MM.1S (cell line): ENCODE results near the gene COPE.

ENCODE experiments used
- DNase-seq: peaks from one replicate; pipeline ENCODE4 v3.0.0-alpha.2; 2015
- H2AFZ ChIP-seq: fragments of 300-600 bp; sonication (generic); 2 replicates; pipeline ENCODE4 v1.6.0; 2016; ENCODE audit warnings: antibody characterized with exemption, low read length
- H3F3A ChIP-seq: fragments of 300-600 bp; sonication (generic); 2 replicates; pipeline ENCODE4 v1.6.1; 2016; ENCODE audit warnings: mild to moderate bottlenecking, antibody characterized with exemption, low read length, moderate library complexity, mixed read lengths; ENCODE audit not compliant: insufficient read depth
- H3K27ac ChIP-seq: fragments of 300-600 bp; sonication (generic); 2 replicates; pipeline ENCODE4 v1.5.1; 2016; ENCODE audit warnings: mild to moderate bottlenecking, low read length
- H3K27me3 ChIP-seq: fragments of 300-600 bp; sonication (generic); replicated peaks from 2 replicates; pipeline ENCODE4 v1.6.0; 2016; ENCODE audit warnings: low read length; ENCODE audit not compliant: insufficient read depth
- H3K36me3 ChIP-seq: fragments of 300-600 bp; sonication (generic); replicated peaks from 2 replicates; pipeline ENCODE4 v1.6.1; 2016; ENCODE audit warnings: mild to moderate bottlenecking, low read length, mixed read lengths; ENCODE audit not compliant: insufficient read depth
- H3K4me1 ChIP-seq: fragments of 300-600 bp; sonication (generic); 2 replicates; pipeline ENCODE4 v1.6.1; 2016; ENCODE audit warnings: low read length, mixed read lengths
- H3K4me2 ChIP-seq: fragments of 300-600 bp; sonication (generic); 2 replicates; pipeline ENCODE4 v1.6.0; 2016; ENCODE audit warnings: low read depth, low read length
- H3K4me3 ChIP-seq: fragments of 300-600 bp; sonication (generic); 2 replicates; pipeline ENCODE4 v1.5.1; 2016; ENCODE audit warnings: low read length, mixed read lengths
- H3K79me2 ChIP-seq: fragments of 300-600 bp; sonication (generic); 2 replicates; pipeline ENCODE4 v1.6.1; 2016; ENCODE audit warnings: mixed run types, low read length, mixed read lengths
- H3K9ac ChIP-seq: fragments of 300-600 bp; sonication (generic); 2 replicates; pipeline ENCODE4 v1.6.1; 2016; ENCODE audit warnings: low read length, mixed read lengths
- H3K9me2 ChIP-seq: fragments of 300-600 bp; sonication (generic); replicated peaks from 2 replicates; pipeline ENCODE4 v1.6.1; 2016; ENCODE audit warnings: mild to moderate bottlenecking, low read length, mixed read lengths; ENCODE audit not compliant: insufficient read depth
- H3K9me3 ChIP-seq: fragments of 300-600 bp; sonication (generic); replicated peaks from 2 replicates; pipeline ENCODE4 v1.6.1; 2016; ENCODE audit warnings: mild to moderate bottlenecking, low read length, mixed read lengths; ENCODE audit not compliant: insufficient read depth
- H4K20me1 ChIP-seq: fragments of 300-600 bp; sonication (generic); 2 replicates; pipeline ENCODE4 v1.6.1; 2016; ENCODE audit warnings: mild to moderate bottlenecking, low read length, moderate library complexity, mixed read lengths; ENCODE audit not compliant: insufficient read depth
- EZH2 ChIP-seq: fragments of 300-600 bp; sonication (generic); optimal IDR thresholded peaks from 2 replicates; pipeline ENCODE3; 2017; ENCODE audit warnings: low read depth, mild to moderate bottlenecking, antibody characterized with exemption, low read length, mixed read lengths
- EZH2phosphoT487 ChIP-seq: fragments of 300-600 bp; sonication (generic); IDR thresholded peaks from 2 replicates; pipeline ENCODE4 v1.6.1; 2018; ENCODE audit warnings: antibody characterized with exemption, low read length
- TF ChIP-seq, protein P1 (sequence below): fragments of 300-600 bp; sonication (generic); IDR thresholded peaks from 2 replicates; pipeline ENCODE4 v1.5.1; 2016; ENCODE audit warnings: antibody characterized with exemption, low read length, mixed read lengths

The COPE gene

DNA sequence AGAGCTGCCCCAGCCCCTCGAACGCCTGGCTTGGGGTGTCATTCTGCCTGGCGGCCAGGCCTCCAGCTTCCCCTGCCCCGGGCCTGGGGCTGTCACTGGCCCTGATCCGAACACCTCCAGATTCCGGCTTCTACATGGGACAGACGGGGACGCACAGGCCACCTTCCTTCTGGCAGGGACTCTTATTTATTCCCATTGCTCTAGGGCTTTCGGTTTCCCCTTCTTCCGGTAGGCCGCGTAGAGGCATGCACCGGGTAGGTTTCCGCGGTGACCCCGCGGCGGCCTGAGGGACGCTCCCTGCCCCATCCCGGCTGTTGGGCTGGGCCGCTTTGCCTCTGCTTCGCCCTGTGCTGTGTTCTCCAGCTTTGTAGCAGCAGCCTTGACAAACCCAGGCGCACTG is 51.4 kb downstream of the COPE start:
- H3K27me3 ChIP-seq = no peaks in the 10 kb centered on the region
- TF ChIP-seq EZH2 = no peak
- TF ChIP-seq, protein P1, sequence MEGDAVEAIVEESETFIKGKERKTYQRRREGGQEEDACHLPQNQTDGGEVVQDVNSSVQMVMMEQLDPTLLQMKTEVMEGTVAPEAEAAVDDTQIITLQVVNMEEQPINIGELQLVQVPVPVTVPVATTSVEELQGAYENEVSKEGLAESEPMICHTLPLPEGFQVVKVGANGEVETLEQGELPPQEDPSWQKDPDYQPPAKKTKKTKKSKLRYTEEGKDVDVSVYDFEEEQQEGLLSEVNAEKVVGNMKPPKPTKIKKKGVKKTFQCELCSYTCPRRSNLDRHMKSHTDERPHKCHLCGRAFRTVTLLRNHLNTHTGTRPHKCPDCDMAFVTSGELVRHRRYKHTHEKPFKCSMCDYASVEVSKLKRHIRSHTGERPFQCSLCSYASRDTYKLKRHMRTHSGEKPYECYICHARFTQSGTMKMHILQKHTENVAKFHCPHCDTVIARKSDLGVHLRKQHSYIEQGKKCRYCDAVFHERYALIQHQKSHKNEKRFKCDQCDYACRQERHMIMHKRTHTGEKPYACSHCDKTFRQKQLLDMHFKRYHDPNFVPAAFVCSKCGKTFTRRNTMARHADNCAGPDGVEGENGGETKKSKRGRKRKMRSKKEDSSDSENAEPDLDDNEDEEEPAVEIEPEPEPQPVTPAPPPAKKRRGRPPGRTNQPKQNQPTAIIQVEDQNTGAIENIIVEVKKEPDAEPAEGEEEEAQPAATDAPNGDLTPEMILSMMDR = no peak
- TF ChIP-seq EZH2phosphoT487 = no peak
- no peaks in the 10 kb centered on the region for H4K20me1 ChIP-seq
- H3K79me2 ChIP-seq = peaks cover 10% of the 10 kb centered on the region; the same call in 1 of the 2 replicates
- no peak overlapping the region for H3K9ac ChIP-seq
- H2AFZ ChIP-seq = no peak overlapping the region
- no peak overlapping the region for H3K4me3 ChIP-seq
- H3K27ac ChIP-seq = no peak overlapping the region
- H3K4me2 ChIP-seq = no peak overlapping the region
- H3K36me3 ChIP-seq = peaks cover 15% of the 10 kb centered on the region
- H3K9me3 ChIP-seq = no peaks in the 10 kb centered on the region
- H3F3A ChIP-seq = peaks cover 4% of the 10 kb centered on the region; the same call in 1 of the 2 replicates
- no peak for DNase-seq
- H3K4me1 ChIP-seq = no peaks in the 10 kb centered on the region
- H3K9me2 ChIP-seq = no peaks in the 10 kb centered on the region

DNA sequence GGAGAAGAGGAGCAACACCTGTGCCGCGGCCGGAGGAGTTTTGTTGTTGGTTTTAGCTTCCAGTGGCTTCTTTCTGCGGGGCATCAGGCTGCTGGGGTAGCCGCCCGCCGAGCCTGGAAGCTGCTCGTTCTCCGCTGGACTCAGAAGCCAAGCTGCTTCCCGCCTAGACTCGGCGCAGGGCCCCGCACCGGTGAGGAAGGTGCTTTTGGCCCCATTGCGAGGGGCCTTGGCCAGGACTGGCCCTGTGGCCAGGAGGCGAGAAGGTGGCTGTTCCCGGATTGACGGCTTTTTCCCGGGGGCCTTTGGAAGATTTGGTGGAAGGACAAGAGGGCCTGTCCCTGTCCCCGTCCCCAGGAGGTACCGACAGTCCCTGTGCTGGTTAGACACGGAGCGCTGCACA is 52.0 kb downstream of the COPE start:
- no peak overlapping the region for H3K4me3 ChIP-seq
- peaks cover 18% of the 10 kb centered on the region for H3K36me3 ChIP-seq
- H3K27me3 ChIP-seq = no peaks in the 10 kb centered on the region
- H2AFZ ChIP-seq = no peak overlapping the region
- no peaks in the 10 kb centered on the region for H3K9me2 ChIP-seq
- no peaks in the 10 kb centered on the region for H3K9me3 ChIP-seq
- no peaks in the 10 kb centered on the region for H4K20me1 ChIP-seq
- H3K79me2 ChIP-seq = peaks cover 16% of the 10 kb centered on the region; the same call in 1 of the 2 replicates
- no peak overlapping the region for H3K27ac ChIP-seq
- H3F3A ChIP-seq = peaks cover 4% of the 10 kb centered on the region; the same call in 1 of the 2 replicates
- no peak overlapping the region for H3K4me2 ChIP-seq
- H3K4me1 ChIP-seq = no peaks in the 10 kb centered on the region
- TF ChIP-seq, protein P1 = no peak
- TF ChIP-seq EZH2 (no peak), EZH2phosphoT487 (no peak)
- no peak for DNase-seq
- no peak overlapping the region for H3K9ac ChIP-seq

DNA sequence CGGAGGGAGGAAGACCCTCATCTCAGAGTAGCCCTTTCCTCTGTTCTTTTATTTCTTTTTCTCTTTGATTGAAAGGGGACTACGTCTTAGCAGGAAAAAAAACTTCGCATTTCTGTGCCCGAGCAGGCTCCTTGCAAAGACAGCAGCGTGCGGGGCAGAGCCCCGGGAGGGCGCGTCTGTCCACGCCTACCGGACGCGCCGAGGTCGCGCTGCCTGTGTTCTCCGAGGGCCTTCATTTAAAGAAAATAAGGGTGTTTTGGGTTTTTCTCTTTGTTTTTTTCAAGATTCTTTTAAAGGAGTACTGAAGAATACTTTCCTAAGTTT is 52.4 kb downstream of the COPE start:
- Histone ChIP-seq H3K9me3 (no peaks in the 10 kb centered on the region), H4K20me1 (no peaks in the 10 kb centered on the region), H3K9ac (no peak overlapping the region), H3K4me3 (no peak overlapping the region), H3K9me2 (no peaks in the 10 kb centered on the region), H3K36me3 (peaks cover 22% of the 10 kb centered on the region), H3K27me3 (no peaks in the 10 kb centered on the region), H3K4me2 (no peak overlapping the region), H3K79me2 (peaks cover 20% of the 10 kb centered on the region; the same call in 1 of the 2 replicates), H3K27ac (no peak overlapping the region), H2AFZ (no peak overlapping the region), H3F3A (peaks cover 4% of the 10 kb centered on the region; the same call in 1 of the 2 replicates), H3K4me1 (peaks cover 2% of the 10 kb centered on the region)
- DNase-seq = no peak
- TF ChIP-seq EZH2phosphoT487 (no peak), EZH2 (no peak)
- TF ChIP-seq, protein P1 = no peak; the same call in 1 of the 2 replicates
